GM23338 (cell line): ENCODE results near the gene TOMM40.

Experiments
- TF ChIP-seq, protein P1 (sequence below), 2 experiments: fragments of 200-600 bp in 1 of 2; sonication (generic) in 1 of 2; conservative IDR thresholded peaks; 2 replicates each; pipeline versions ENCODE4 v1.5.1 to v1.6.1; 2016 to 2017; ENCODE audit warnings: antibody characterized with exemption in 2 of 2, low read depth in 2 of 2, mild to moderate bottlenecking in 2 of 2, moderate library complexity in 1 of 2
- TF ChIP-seq, protein P2 (sequence below): IDR thresholded peaks from one replicate; pipeline ENCODE4 v1.6.1; 2018; ENCODE audit warnings: antibody characterized with exemption; ENCODE audit not compliant: unreplicated experiment

DNA sequence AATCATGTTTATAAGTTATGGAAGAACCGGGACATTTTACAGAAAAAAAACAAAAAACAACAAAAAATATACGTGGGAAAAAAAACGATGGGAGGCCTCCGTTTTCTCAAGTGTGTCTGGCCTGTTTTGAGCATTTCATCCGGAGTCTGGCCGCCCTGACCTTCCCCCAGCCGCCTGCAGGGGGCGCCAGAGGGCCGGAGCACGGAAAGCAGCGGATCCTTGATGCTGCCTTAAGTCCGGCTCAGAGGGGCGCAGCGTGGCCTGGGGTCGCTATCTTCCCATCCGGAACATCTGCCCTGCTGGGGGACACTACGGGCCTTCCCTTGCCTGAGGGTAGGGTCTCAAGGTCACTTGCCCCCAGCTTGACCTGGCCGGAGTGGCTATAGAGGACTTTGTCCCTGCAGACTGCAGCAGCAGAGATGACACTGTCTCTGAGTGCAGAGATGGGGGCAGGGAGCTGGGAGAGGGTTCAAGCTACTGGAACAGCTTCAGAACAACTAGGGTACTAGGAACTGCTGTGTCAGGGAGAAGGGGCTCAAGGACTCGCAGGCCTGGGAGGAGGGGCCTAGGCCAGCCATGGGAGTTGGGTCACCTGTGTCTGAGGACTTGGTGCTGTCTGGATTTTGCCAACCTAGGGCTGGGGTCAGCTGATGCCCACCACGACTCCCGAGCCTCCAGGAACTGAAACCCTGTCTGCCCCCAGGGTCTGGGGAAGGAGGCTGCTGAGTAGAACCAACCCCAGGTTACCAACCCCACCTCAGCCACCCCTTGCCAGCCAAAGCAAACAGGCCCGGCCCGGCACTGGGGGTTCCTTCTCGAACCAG lies 12.8 kb downstream of the TOMM40 start:
- TF ChIP-seq, protein P1, sequence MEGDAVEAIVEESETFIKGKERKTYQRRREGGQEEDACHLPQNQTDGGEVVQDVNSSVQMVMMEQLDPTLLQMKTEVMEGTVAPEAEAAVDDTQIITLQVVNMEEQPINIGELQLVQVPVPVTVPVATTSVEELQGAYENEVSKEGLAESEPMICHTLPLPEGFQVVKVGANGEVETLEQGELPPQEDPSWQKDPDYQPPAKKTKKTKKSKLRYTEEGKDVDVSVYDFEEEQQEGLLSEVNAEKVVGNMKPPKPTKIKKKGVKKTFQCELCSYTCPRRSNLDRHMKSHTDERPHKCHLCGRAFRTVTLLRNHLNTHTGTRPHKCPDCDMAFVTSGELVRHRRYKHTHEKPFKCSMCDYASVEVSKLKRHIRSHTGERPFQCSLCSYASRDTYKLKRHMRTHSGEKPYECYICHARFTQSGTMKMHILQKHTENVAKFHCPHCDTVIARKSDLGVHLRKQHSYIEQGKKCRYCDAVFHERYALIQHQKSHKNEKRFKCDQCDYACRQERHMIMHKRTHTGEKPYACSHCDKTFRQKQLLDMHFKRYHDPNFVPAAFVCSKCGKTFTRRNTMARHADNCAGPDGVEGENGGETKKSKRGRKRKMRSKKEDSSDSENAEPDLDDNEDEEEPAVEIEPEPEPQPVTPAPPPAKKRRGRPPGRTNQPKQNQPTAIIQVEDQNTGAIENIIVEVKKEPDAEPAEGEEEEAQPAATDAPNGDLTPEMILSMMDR (conservative IDR thresholded peaks at IDR 0.05; ENCODE audit: low read depth in 2 of 2), result peak; percentile 94 to 99
- TF ChIP-seq, protein P2, sequence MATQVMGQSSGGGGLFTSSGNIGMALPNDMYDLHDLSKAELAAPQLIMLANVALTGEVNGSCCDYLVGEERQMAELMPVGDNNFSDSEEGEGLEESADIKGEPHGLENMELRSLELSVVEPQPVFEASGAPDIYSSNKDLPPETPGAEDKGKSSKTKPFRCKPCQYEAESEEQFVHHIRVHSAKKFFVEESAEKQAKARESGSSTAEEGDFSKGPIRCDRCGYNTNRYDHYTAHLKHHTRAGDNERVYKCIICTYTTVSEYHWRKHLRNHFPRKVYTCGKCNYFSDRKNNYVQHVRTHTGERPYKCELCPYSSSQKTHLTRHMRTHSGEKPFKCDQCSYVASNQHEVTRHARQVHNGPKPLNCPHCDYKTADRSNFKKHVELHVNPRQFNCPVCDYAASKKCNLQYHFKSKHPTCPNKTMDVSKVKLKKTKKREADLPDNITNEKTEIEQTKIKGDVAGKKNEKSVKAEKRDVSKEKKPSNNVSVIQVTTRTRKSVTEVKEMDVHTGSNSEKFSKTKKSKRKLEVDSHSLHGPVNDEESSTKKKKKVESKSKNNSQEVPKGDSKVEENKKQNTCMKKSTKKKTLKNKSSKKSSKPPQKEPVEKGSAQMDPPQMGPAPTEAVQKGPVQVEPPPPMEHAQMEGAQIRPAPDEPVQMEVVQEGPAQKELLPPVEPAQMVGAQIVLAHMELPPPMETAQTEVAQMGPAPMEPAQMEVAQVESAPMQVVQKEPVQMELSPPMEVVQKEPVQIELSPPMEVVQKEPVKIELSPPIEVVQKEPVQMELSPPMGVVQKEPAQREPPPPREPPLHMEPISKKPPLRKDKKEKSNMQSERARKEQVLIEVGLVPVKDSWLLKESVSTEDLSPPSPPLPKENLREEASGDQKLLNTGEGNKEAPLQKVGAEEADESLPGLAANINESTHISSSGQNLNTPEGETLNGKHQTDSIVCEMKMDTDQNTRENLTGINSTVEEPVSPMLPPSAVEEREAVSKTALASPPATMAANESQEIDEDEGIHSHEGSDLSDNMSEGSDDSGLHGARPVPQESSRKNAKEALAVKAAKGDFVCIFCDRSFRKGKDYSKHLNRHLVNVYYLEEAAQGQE, result no peak
